HG02642 (cell line): ENCODE results near the gene NDST1.
"Not testable (repeated sequence)": the region's sequence is repeated elsewhere in the genome, so short reads cannot be mapped to it uniquely, and the experiment has no call there.

Experiments used
- ATAC-seq: cut with Tn5 transposase; IDR thresholded peaks from one replicate; pipeline ENCODE4 v1.9.1; 2021; ENCODE audit warnings: mild to moderate bottlenecking; ENCODE audit not compliant: unreplicated experiment, poor library complexity

Gene NDST1

GRCh38 chr5:150505816-150506215 lies 2.1 kb upstream of the NDST1 start:
- ATAC-seq: no peak

GRCh38 chr5:150506571-150507473 lies 1.1 kb upstream of the NDST1 start:
- ATAC-seq: no peak

GRCh38 chr5:150508277-150508640 lies 328 bp downstream of the NDST1 start:
- ATAC-seq: no peak

- no peak for ATAC-seq
Measured at GRCh38 chr5:150508828-150509227, 897 bp downstream of the NDST1 start.

GRCh38 chr5:150509992-150510391 lies 2.1 kb downstream of the NDST1 start:
- ATAC-seq: no peak

GRCh38 chr5:150510460-150511263 lies 2.7 kb downstream of the NDST1 start:
- no peak for ATAC-seq

GRCh38 chr5:150511578-150512367 lies 3.8 kb downstream of the NDST1 start:
- ATAC-seq: no peak

GRCh38 chr5:150512368-150512747 lies 4.4 kb downstream of the NDST1 start:
- no peak for ATAC-seq

GRCh38 chr5:150513375-150514309 lies 5.7 kb downstream of the NDST1 start:
- ATAC-seq: no peak

GRCh38 chr5:150514708-150515211 lies 6.8 kb downstream of the NDST1 start:
- no peak for ATAC-seq

GRCh38 chr5:150515446-150515845 lies 7.5 kb downstream of the NDST1 start:
- ATAC-seq: no peak

GRCh38 chr5:150516011-150516410 lies 8.1 kb downstream of the NDST1 start:
- no peak for ATAC-seq

GRCh38 chr5:150517272-150518152 lies 9.6 kb downstream of the NDST1 start:
- no peak for ATAC-seq

- not testable (repeated sequence) for ATAC-seq
Measured at GRCh38 chr5:150518712-150519559, 11.0 kb downstream of the NDST1 start.

GRCh38 chr5:150519560-150519945 lies 11.6 kb downstream of the NDST1 start:
- no peak for ATAC-seq

- ATAC-seq: no peak
Measured at GRCh38 chr5:150519978-150520377, 12.0 kb downstream of the NDST1 start.

- no peak for ATAC-seq
Measured at GRCh38 chr5:150520747-150521521, 13.0 kb downstream of the NDST1 start.
